HG03175 (cell line): ENCODE data around the gene SLC16A9.

Source experiments
- ATAC-seq: cut with Tn5 transposase; IDR thresholded peaks from one replicate; pipeline ENCODE4 v1.9.1; 2021; ENCODE audit warnings: mild to moderate bottlenecking, moderate library complexity; ENCODE audit not compliant: unreplicated experiment

Gene SLC16A9

GRCh38 chr10:59719374-59719773, 9.7 kb upstream of the SLC16A9 start:
- no peak for ATAC-seq

GRCh38 chr10:59718257-59718656, 8.6 kb upstream of the SLC16A9 start:
- ATAC-seq = no peak

GRCh38 chr10:59713196-59713821, 3.7 kb upstream of the SLC16A9 start:
- ATAC-seq = no peak

- ATAC-seq = no peak
Measured at GRCh38 chr10:59711871-59712494, 2.3 kb upstream of the SLC16A9 start.

- no peak for ATAC-seq
Measured at GRCh38 chr10:59708816-59709394, 745 bp downstream of the SLC16A9 start.

- no peak for ATAC-seq
Measured at GRCh38 chr10:59706851-59707797, 2.5 kb downstream of the SLC16A9 start.

- ATAC-seq = no peak
Measured at GRCh38 chr10:59705931-59706330, 3.7 kb downstream of the SLC16A9 start.

- ATAC-seq = no peak
Measured at GRCh38 chr10:59704630-59705029, 5.0 kb downstream of the SLC16A9 start.

GRCh38 chr10:59702347-59702746, 7.3 kb downstream of the SLC16A9 start:
- no peak for ATAC-seq

GRCh38 chr10:59700709-59701108, 8.9 kb downstream of the SLC16A9 start:
- ATAC-seq = no peak

- no peak for ATAC-seq
Measured at GRCh38 chr10:59698326-59698725, 11.3 kb downstream of the SLC16A9 start.

GRCh38 chr10:59695637-59696036, 14.0 kb downstream of the SLC16A9 start:
- no peak for ATAC-seq

- no peak for ATAC-seq
Measured at GRCh38 chr10:59694936-59695335, 14.7 kb downstream of the SLC16A9 start.

GRCh38 chr10:59692113-59692512, 17.5 kb downstream of the SLC16A9 start:
- no peak for ATAC-seq

- ATAC-seq = no peak
Measured at GRCh38 chr10:59688921-59689351, 20.7 kb downstream of the SLC16A9 start.

- ATAC-seq = no peak
Measured at GRCh38 chr10:59687657-59688056, 22.0 kb downstream of the SLC16A9 start.

- ATAC-seq = no peak
Measured at GRCh38 chr10:59684006-59684405, 25.6 kb downstream of the SLC16A9 start.

- ATAC-seq = no peak
Measured at GRCh38 chr10:59682986-59683937, 26.4 kb downstream of the SLC16A9 start.

GRCh38 chr10:59680199-59680598, 29.5 kb downstream of the SLC16A9 start:
- ATAC-seq = no peak

- ATAC-seq = peak; percentile 77
Measured at GRCh38 chr10:59678884-59679301, 30.8 kb downstream of the SLC16A9 start.
